H1 (cell line): ENCODE measurements around the gene NKAIN4. TPM values are rescaled to one million over a fixed set of nuclear protein-coding genes. Genes with fewer than 3 reads are reported as not detected.

ENCODE experiments used
- CHD1 ChIP-seq: IDR thresholded peaks from 2 replicates; pipeline ENCODE4 v1.6.1; 2012; ENCODE audit warnings: low read depth, low read length, improper control_type of control experiment
- CHD7 ChIP-seq: fragments of 300-600 bp; sonication (generic); IDR thresholded peaks from 2 replicates; pipeline ENCODE4 v1.7.1; 2012; ENCODE audit warnings: low read length, moderate library complexity, mild to moderate bottlenecking, inconsistent platforms; ENCODE audit not compliant: insufficient replicate concordance
- EGR1 ChIP-seq: IDR thresholded peaks from 2 replicates; pipeline ENCODE4 v1.6.1; 2011; ENCODE audit warnings: low read depth, low read length, borderline replicate concordance
- EP300 ChIP-seq, 2 experiments: IDR thresholded peaks; 1 replicate in 1 of 2; 2 replicates in 1 of 2; pipeline ENCODE4 v1.6.1; 2011 to 2012; ENCODE audit warnings: low read depth in 2 of 2, low read length in 2 of 2, mild to moderate bottlenecking in 2 of 2, borderline replicate concordance in 1 of 2, inconsistent platforms in 1 of 2, moderate library complexity in 1 of 2
- FOSL1 ChIP-seq: IDR thresholded peaks from 2 replicates; pipeline ENCODE4 v1.6.1; 2011; ENCODE audit warnings: mild to moderate bottlenecking, low read depth, low read length, moderate library complexity; ENCODE audit not compliant: insufficient read depth
- RXRA ChIP-seq: IDR thresholded peaks from 2 replicates; pipeline ENCODE4 v1.6.1; 2011; ENCODE audit warnings: low read depth, mild to moderate bottlenecking, low read length, moderate library complexity; ENCODE audit not compliant: insufficient read depth
- polyA plus RNA-seq, 7 experiments: library from polyadenylated mRNA; depleted of rRNA in 3 of 7; stranded (reverse) in 5 of 7; unstranded in 2 of 7; fragments of >200 nt in 5 of 7; fragments of 200-250 nt in 2 of 7; gene quantifications; 1 replicate in 5 of 7; 2 replicates in 1 of 7; 4 replicates in 1 of 7; pipeline versions ENCODE4 v1.2.1 to v1.2.3, GENCODE V29; 2011 to 2013; ENCODE audit warnings: missing spikeins in 2 of 7, mixed read lengths in 2 of 7
- total RNA-seq: library from RNA; stranded (reverse); fragmentation: NEBNext Ultra II Directional; extraction: Animal tissue kit (Norgen Biotek cat#: 25700); gene quantifications from 2 replicates; pipeline ENCODE4 v1.2.1, GENCODE V29; 2021

The NKAIN4 gene
- total and polyA plus RNA-seq, 2 of the 8 experiments (the other 6 are each of a cell fraction or from before 2014, with no cell fraction given) = 6.9 to 17.0 TPM

DNA sequence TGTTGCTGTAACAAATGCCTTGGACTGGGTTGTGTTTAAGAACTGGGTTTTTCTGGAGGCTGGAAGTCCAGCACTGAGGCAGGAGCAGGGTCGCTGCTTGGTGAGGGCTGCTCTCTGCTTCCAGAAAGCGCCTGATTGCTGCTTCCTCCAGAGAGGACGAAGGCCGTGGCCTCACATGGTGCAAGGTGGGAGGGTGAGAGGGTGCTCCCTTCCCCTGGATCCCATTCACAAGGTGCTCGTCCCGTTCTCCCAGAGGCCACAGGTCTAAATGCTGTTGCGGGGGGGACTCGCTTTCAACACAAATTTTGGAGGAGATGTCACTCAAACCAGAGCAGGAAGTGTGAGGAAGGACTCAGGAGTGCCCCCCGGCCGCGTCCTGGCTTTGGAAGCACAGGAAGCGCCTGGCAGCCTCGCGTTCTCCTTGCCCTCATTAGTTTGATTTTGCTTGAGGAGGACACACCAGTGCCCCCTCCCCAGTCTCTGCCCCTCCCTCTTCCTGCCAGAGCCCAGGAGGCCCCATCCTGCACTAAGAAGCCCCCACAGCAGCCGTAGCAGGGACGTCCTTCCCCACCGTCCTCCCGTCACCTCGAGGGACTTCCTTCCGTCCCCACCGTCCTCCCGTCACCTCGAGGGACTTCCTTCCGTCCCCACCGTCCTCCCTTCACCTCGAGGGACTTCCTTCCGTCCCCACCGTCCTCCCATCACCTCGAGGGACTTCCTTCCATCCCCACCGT, 7.7 kb upstream of the NKAIN4 start (continued):
- no peak for TF ChIP-seq CHD7
- TF ChIP-seq FOSL1 = no peak
- TF ChIP-seq CHD1 = no peak
- no peak for TF ChIP-seq EP300 (IDR thresholded peaks at IDR 0.05; ENCODE audit: borderline replicate concordance in 1 of 2, low read depth in 2 of 2, low read length in 2 of 2)
- no peak for TF ChIP-seq RXRA
- TF ChIP-seq EGR1 = no peak
